Peyer's patch (tissue), 4 donors: Measurements from ENCODE around the gene CNTRL.

Source experiments
- CTCF ChIP-seq, 6 experiments: fragments of 450-650 bp in 4 of 6; fragments of 200-600 bp in 2 of 6; sonication (generic) in 1 of 6; IDR thresholded peaks; one replicate each; pipeline ENCODE4 v1.5.1; 2017 to 2019; ENCODE audit warnings: antibody characterized with exemption in 6 of 6, mild to moderate bottlenecking in 3 of 6, moderate library complexity in 1 of 6
- POLR2A ChIP-seq, 2 donors: fragments of 450-650 bp; IDR thresholded peaks; one replicate each; pipeline ENCODE4 v1.5.1; 2017; ENCODE audit warnings: antibody characterized with exemption in 2 of 2, mild to moderate bottlenecking in 2 of 2, moderate library complexity in 2 of 2

- TF ChIP-seq CTCF (IDR thresholded peaks at IDR 0.05), result peak; percentile 49 to 85 (median 78)
- TF ChIP-seq POLR2A (IDR thresholded peaks at IDR 0.05), result no peak
These were observed 14.6 kb upstream of the CNTRL start for GRCh38 chr9:121059998-121060636.
